Subcutaneous abdominal adipose tissue (tissue), 5 donors: ENCODE data around the gene NAT16.
A peak's percentile ranks its signal among the peaks of the same experiment; 100 is the strongest.

Experiments used
- H3K27ac ChIP-seq: one replicate; pipeline ENCODE4 v1.7.0; 2013; ENCODE audit warnings: low read depth, mild to moderate bottlenecking, inconsistent platforms, low read length, moderate library complexity
- H3K27me3 ChIP-seq, 5 donors: one replicate each; pipeline ENCODE4 v1.7.0; 2013; ENCODE audit warnings: low read length in 5 of 5, inconsistent platforms in 1 of 5; ENCODE audit not compliant: control insufficient read depth in 5 of 5, insufficient read depth in 4 of 5
- H3K36me3 ChIP-seq, 5 donors: one replicate each; pipeline ENCODE4 v1.7.0; 2013; ENCODE audit warnings: low read length in 5 of 5; ENCODE audit not compliant: control insufficient read depth in 5 of 5, insufficient read depth in 5 of 5
- H3K4me1 ChIP-seq, 5 donors: one replicate each; pipeline ENCODE4 v1.7.0; 2013; ENCODE audit warnings: low read length in 5 of 5, mild to moderate bottlenecking in 3 of 5, moderate library complexity in 1 of 5; ENCODE audit not compliant: control insufficient read depth in 5 of 5, insufficient read depth in 5 of 5
- H3K4me3 ChIP-seq, 5 donors: one replicate each; pipeline ENCODE4 v1.7.0; 2013; ENCODE audit warnings: low read length in 5 of 5, low read depth in 1 of 5
- H3K9ac ChIP-seq, 5 donors: one replicate each; pipeline ENCODE4 v1.7.0; 2013; ENCODE audit warnings: low read length in 5 of 5, mild to moderate bottlenecking in 4 of 5, moderate library complexity in 3 of 5
- H3K9me3 ChIP-seq, 5 donors: one replicate each; pipeline ENCODE4 v1.7.0; 2013; ENCODE audit warnings: low read length in 5 of 5; ENCODE audit not compliant: control insufficient read depth in 5 of 5
- donor health status: healthy.
- donor health status: healthy.
- donor health status: healthy.
- donor health status: healthy.
- donor health status: healthy.

The NAT16 gene

GRCh38 chr7:101160910-101161309 lies 19.2 kb downstream of the NAT16 start:
- Histone ChIP-seq H3K36me3 (peaks cover 0 to 42% (median 36%) of the 10 kb centered on the region in 5 donors), H3K4me3 (no peak overlapping the region), H3K4me1 (peaks cover 0 to 37% (median 34%) of the 10 kb centered on the region in 5 donors), H3K9ac (no peak overlapping the region), H3K27me3 (peaks cover 19 to 44% (median 31%) of the 10 kb centered on the region in 5 donors), H3K27ac (no peak overlapping the region), H3K9me3 (no peaks in the 10 kb centered on the region)

GRCh38 chr7:101159696-101160674 lies 20.1 kb downstream of the NAT16 start:
- Histone ChIP-seq H3K4me3 (no peak overlapping the region), H3K27me3 (peaks cover 12 to 38% (median 26%) of the 10 kb centered on the region in 5 donors), H3K36me3 (peaks cover 0 to 42% (median 36%) of the 10 kb centered on the region in 5 donors), H3K27ac (no peak overlapping the region), H3K4me1 (peaks cover 0 to 35% (median 31%) of the 10 kb centered on the region in 5 donors), H3K9ac (no peak overlapping the region), H3K9me3 (no peaks in the 10 kb centered on the region)

- Histone ChIP-seq H3K27ac (no peak overlapping the region), H3K4me3 (no peak overlapping the region), H3K9me3 (no peaks in the 10 kb centered on the region), H3K27me3 (peaks cover 0 to 16% (median 9%) of the 10 kb centered on the region in 5 donors), H3K4me1 (peaks cover 0 to 18% (median 11%) of the 10 kb centered on the region in 5 donors), H3K36me3 (peaks cover 0 to 42% (median 36%) of the 10 kb centered on the region in 5 donors), H3K9ac (no peak overlapping the region)
These were observed 23.1 kb downstream of the NAT16 start for GRCh38 chr7:101156866-101157589.

- no peak overlapping the region for H3K9ac ChIP-seq
- H3K36me3 ChIP-seq, result peaks cover 0 to 42% (median 33%) of the 10 kb centered on the region in 5 donors
- no peak overlapping the region for H3K4me3 ChIP-seq
- H3K9me3 ChIP-seq, result no peaks in the 10 kb centered on the region
- H3K27ac ChIP-seq, result no peak overlapping the region
- peaks cover 0 to 9% (median 1%) of the 10 kb centered on the region in 5 donors for H3K27me3 ChIP-seq
- H3K4me1 ChIP-seq, result peaks cover 0 to 18% (median 11%) of the 10 kb centered on the region in 5 donors
These were observed 23.8 kb downstream of the NAT16 start for GRCh38 chr7:101156277-101156676.

GRCh38 chr7:101155303-101155702 lies 24.8 kb downstream of the NAT16 start:
- H3K9me3 ChIP-seq, result no peaks in the 10 kb centered on the region
- peak overlapping the region in 3 of 5 donors; percentile 48 to 84 (median 70) for H3K9ac ChIP-seq
- peaks cover 0 to 18% (median 11%) of the 10 kb centered on the region in 5 donors for H3K4me1 ChIP-seq
- H3K36me3 ChIP-seq, result peaks cover 0 to 36% (median 29%) of the 10 kb centered on the region in 5 donors
- peaks cover 0 to 8% (median 0%) of the 10 kb centered on the region in 5 donors for H3K27me3 ChIP-seq
- no peak overlapping the region for H3K27ac ChIP-seq
- H3K4me3 ChIP-seq, result peak overlapping the region; percentile 67 to 78 (median 72)

GRCh38 chr7:101154693-101155102 lies 25.4 kb downstream of the NAT16 start:
- H3K9me3 ChIP-seq, result no peaks in the 10 kb centered on the region
- H3K4me1 ChIP-seq, result peaks cover 0 to 18% (median 11%) of the 10 kb centered on the region in 5 donors
- H3K36me3 ChIP-seq, result peaks cover 0 to 30% (median 23%) of the 10 kb centered on the region in 5 donors
- H3K27ac ChIP-seq, result no peak overlapping the region
- peak overlapping the region; percentile 67 to 78 (median 72) for H3K4me3 ChIP-seq
- H3K27me3 ChIP-seq, result peaks cover 0 to 5% (median 0%) of the 10 kb centered on the region in 5 donors
- peak overlapping the region in 4 of 5 donors; percentile 48 to 84 (median 72) for H3K9ac ChIP-seq

- peaks cover 0 to 18% (median 11%) of the 10 kb centered on the region in 5 donors for H3K4me1 ChIP-seq
- H3K4me3 ChIP-seq, result peak within 1 kb of the TSS; percentile 67 to 78 (median 72)
- peak within 1 kb of the TSS in 4 of 5 donors; percentile 48 to 84 (median 72) for H3K9ac ChIP-seq
- H3K9me3 ChIP-seq, result no peaks in the 10 kb centered on the region
- peaks cover 0 to 3% (median 0%) of the 10 kb centered on the region in 5 donors for H3K27me3 ChIP-seq
- H3K27ac ChIP-seq, result no peak within 1 kb of the TSS
- H3K36me3 ChIP-seq, result peaks cover 0 to 24% (median 20%) of the 10 kb centered on the region in 5 donors
These were observed 26.0 kb downstream of the NAT16 start, which contains the start of gene AP1S1 for GRCh38 chr7:101153969-101154692. TSS of gene AP1S1 (plus strand) at chr7:101154476. CDS start at chr7:101154515, 39 bp downstream.

GRCh38 chr7:101151908-101152651 lies 28.0 kb downstream of the NAT16 start:
- Histone ChIP-seq H3K9me3 (no peaks in the 10 kb centered on the region), H3K4me1 (peaks cover 0 to 18% (median 11%) of the 10 kb centered on the region in 5 donors), H3K4me3 (no peak overlapping the region), H3K27ac (no peak overlapping the region), H3K27me3 (no peaks in the 10 kb centered on the region), H3K9ac (no peak overlapping the region), H3K36me3 (peaks cover 0 to 7% (median 3%) of the 10 kb centered on the region in 5 donors)
